ENCODE data around the gene CYB561D1. TPM values are rescaled to one million over a fixed set of nuclear protein-coding genes. Genes with fewer than 3 reads are reported as not detected.

The CYB561D1 gene
- total RNA-seq, 1 experiment from 2014 or later, result 11.7 TPM

GRCh38 chr1:109493227-109493626 lies 667 bp upstream of the CYB561D1 start:
- Histone ChIP-seq H3K4me3 (no peak overlapping the region; the same call in 1 of the 2 replicates), H3F3A (ENCODE audit: insufficient read depth, low read depth) (peaks cover 14% of the 10 kb centered on the region; the same call in 1 of the 2 replicates), H2AFZ (peak overlapping the region; percentile 90; the same call in 1 of the 2 replicates), H3K4me1 (replicated peaks; ENCODE audit: insufficient read depth) (peaks cover 11% of the 10 kb centered on the region), H3K36me3 (ENCODE audit: low read depth) (peaks cover 9% of the 10 kb centered on the region), H3K9me3 (ENCODE audit: insufficient read depth, low read depth) (no peaks in the 10 kb centered on the region), H3K79me2 (ENCODE audit: low read depth) (peaks cover 22% of the 10 kb centered on the region), H4K20me1 (ENCODE audit: insufficient read depth) (no peaks in the 10 kb centered on the region; the same call in 1 of the 2 replicates), H3K27me3 (ENCODE audit: insufficient read depth, low read depth) (no peaks in the 10 kb centered on the region), H3K9me2 (ENCODE audit: insufficient read depth) (no peaks in the 10 kb centered on the region), H3K27ac (no peak overlapping the region), H3K4me2 (peak overlapping the region; percentile 73)
- ChIA-PET CTCF (interaction anchor here (0.6 to 2.1 kb wide), 3 partner anchors 39 to 401 kb away, joined by 3 to 6 read pairs (median 5); no protein-coding TSS in a partner anchor), POLR2A (ENCODE audit: unreplicated experiment) (interaction anchor here (1.1 kb wide), 1 partner anchor 17 kb away, joined by 3 read pairs; no protein-coding TSS in a partner anchor)
- BruUV-seq (replicated peaks), result no TSS peak
- DNase-seq, result no peak
- no peak for TF ChIP-seq EZH2 (IDR thresholded peaks at IDR 0.05; ENCODE audit: low read depth)
- no peak for TF ChIP-seq CTCF (conservative IDR thresholded peaks at IDR 0.05)
- intact Hi-C loops (cut with micrococcal nuclease; ENCODE audit: unreplicated experiment), result loop anchor here (2.0 kb wide), 1 partner anchor 230 kb away; no protein-coding TSS in a partner anchor

GRCh38 chr1:109495738-109496137 lies 1.8 kb downstream of the CYB561D1 start:
- H3K4me2 ChIP-seq, result peak overlapping the region; percentile 73; the same call in 1 of the 2 replicates
- no peak for DNase-seq
- no peak for TF ChIP-seq CTCF (conservative IDR thresholded peaks at IDR 0.05)
- TF ChIP-seq EZH2 (IDR thresholded peaks at IDR 0.05; ENCODE audit: low read depth), result no peak
- H3K27ac ChIP-seq, result no peak overlapping the region
- H3K4me3 ChIP-seq, result no peak overlapping the region
- no peaks in the 10 kb centered on the region for H3K27me3 ChIP-seq (ENCODE audit: insufficient read depth, low read depth)
- H3K36me3 ChIP-seq (ENCODE audit: low read depth), result peaks cover 9% of the 10 kb centered on the region
- H3K9me2 ChIP-seq (ENCODE audit: insufficient read depth), result no peaks in the 10 kb centered on the region
- no peaks in the 10 kb centered on the region for H3K9me3 ChIP-seq (ENCODE audit: insufficient read depth, low read depth)
- peaks cover 22% of the 10 kb centered on the region for H3K79me2 ChIP-seq (ENCODE audit: low read depth)
- no TSS peak for BruUV-seq (replicated peaks)
- ChIA-PET CTCF (no interaction called here), POLR2A (ENCODE audit: unreplicated experiment) (no interaction called here)
- H3K4me1 ChIP-seq (replicated peaks; ENCODE audit: insufficient read depth), result peaks cover 25% of the 10 kb centered on the region
- intact Hi-C loops (cut with micrococcal nuclease; ENCODE audit: unreplicated experiment), result no loop called here
- H4K20me1 ChIP-seq (ENCODE audit: insufficient read depth), result peaks cover 6% of the 10 kb centered on the region
- no peak overlapping the region for H2AFZ ChIP-seq
- peaks cover 37% of the 10 kb centered on the region; the same call in 1 of the 2 replicates for H3F3A ChIP-seq (ENCODE audit: insufficient read depth, low read depth)

DNA sequence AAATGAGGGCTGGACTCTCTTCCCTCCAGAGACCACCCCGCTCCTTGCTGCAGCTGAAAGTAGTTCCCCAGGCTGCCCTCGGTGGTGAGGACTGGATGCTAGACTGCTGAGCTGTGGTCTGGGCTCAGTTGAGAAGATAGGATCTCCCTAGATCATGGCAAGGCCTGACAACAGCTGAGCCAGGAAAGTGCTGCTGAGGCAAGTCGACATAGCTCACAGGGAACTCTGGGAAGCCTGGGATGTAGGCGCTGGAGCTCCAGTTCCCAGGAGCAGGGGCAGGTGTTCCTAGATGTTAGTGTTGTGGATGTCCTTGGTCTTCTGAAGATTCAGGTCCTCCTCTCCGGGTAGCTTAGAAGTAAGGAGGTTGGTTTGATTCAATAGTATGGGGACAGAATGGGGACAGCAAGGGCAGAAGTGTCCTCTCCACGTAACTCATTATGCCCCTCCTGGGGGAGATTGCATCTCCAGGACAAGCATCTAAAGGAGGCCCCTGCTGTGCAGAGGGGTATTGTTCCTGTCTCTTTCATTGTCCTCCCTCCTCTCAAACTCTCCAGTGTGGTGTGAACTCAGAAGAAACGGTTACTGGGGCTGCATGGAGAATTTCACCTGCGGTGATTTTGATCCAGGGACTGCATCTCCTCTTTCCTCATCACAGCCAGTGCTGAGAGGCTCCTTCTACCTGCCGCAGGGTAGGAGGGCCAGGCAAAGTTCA lies 3.7 kb downstream of the CYB561D1 start:
- H3K79me2 ChIP-seq (ENCODE audit: low read depth), result peaks cover 22% of the 10 kb centered on the region
- H3K36me3 ChIP-seq (ENCODE audit: low read depth), result peaks cover 9% of the 10 kb centered on the region
- DNase-seq, result no peak
- H3K27me3 ChIP-seq (ENCODE audit: insufficient read depth, low read depth), result no peaks in the 10 kb centered on the region
- H3F3A ChIP-seq (ENCODE audit: insufficient read depth, low read depth), result peaks cover 37% of the 10 kb centered on the region; the same call in 1 of the 2 replicates
- no peak overlapping the region for H2AFZ ChIP-seq
- no peaks in the 10 kb centered on the region for H3K9me2 ChIP-seq (ENCODE audit: insufficient read depth)
- TF ChIP-seq CTCF (conservative IDR thresholded peaks at IDR 0.05) (no peak), EZH2 (IDR thresholded peaks at IDR 0.05; ENCODE audit: low read depth) (no peak)
- no peak overlapping the region for H3K4me3 ChIP-seq
- no TSS peak for BruUV-seq (replicated peaks)
- H3K9me3 ChIP-seq (ENCODE audit: insufficient read depth, low read depth), result no peaks in the 10 kb centered on the region
- CTCF ChIA-PET, result interaction anchor here (0.5 to 1.1 kb wide), 3 partner anchors 11 to 35 kb away, joined by 3 to 10 read pairs (median 5); no protein-coding TSS in a partner anchor
- no peak overlapping the region for H3K4me2 ChIP-seq
- H4K20me1 ChIP-seq (ENCODE audit: insufficient read depth), result peaks cover 6% of the 10 kb centered on the region
- H3K4me1 ChIP-seq (replicated peaks; ENCODE audit: insufficient read depth), result peaks cover 25% of the 10 kb centered on the region
- H3K27ac ChIP-seq, result no peak overlapping the region
- intact Hi-C loops (cut with micrococcal nuclease; ENCODE audit: unreplicated experiment), result loop anchor here (2.0 kb wide), 1 partner anchor 35 kb away; no protein-coding TSS in a partner anchor
- POLR2A ChIA-PET (ENCODE audit: unreplicated experiment), result interaction anchor here (0.7 kb wide), 1 partner anchor 229 kb away, joined by 15 read pairs; no protein-coding TSS in a partner anchor
